NCI-H2227 (cell line): Measurements from ENCODE around the gene REXO1.
"Not testable (repeated sequence)": the region's sequence is repeated elsewhere in the genome, so short reads cannot be mapped to it uniquely, and the experiment has no call there.

Experiments
- DNase-seq: peaks from one replicate; lab custom pipeline; 2025; ENCODE audit not compliant: unreplicated experiment; lab: John Stamatoyannopoulos, UW

Gene REXO1

DNA sequence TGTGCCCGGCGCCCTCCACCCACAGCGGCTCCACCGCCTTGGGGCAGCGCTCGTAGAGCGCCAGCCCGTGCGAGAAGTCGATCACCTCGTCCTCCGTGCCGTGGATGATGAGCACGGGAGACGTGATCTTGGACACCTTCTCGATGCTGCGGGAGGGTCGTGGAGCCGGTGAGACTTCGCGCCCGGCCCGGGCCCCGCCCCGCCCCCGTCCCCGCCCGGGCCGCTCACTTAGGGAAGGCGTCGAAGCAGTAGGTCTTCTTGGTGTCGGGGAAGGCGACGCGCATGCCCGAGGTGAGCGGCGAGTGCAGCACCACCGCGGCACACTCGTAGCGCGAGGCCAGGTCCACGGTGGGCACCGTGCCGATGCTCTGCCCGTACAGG is 29.0 kb upstream of the REXO1 start:
- not testable (repeated sequence) for DNase-seq

- DNase-seq = not testable (repeated sequence)
Measured at GRCh38 chr19:1876496-1877279, 28.4 kb upstream of the REXO1 start.

GRCh38 chr19:1875646-1876495 is 27.6 kb upstream of the REXO1 start:
- DNase-seq = peak; percentile 91

GRCh38 chr19:1875265-1875645 is 27.0 kb upstream of the REXO1 start:
- DNase-seq = not testable (repeated sequence)

DNA sequence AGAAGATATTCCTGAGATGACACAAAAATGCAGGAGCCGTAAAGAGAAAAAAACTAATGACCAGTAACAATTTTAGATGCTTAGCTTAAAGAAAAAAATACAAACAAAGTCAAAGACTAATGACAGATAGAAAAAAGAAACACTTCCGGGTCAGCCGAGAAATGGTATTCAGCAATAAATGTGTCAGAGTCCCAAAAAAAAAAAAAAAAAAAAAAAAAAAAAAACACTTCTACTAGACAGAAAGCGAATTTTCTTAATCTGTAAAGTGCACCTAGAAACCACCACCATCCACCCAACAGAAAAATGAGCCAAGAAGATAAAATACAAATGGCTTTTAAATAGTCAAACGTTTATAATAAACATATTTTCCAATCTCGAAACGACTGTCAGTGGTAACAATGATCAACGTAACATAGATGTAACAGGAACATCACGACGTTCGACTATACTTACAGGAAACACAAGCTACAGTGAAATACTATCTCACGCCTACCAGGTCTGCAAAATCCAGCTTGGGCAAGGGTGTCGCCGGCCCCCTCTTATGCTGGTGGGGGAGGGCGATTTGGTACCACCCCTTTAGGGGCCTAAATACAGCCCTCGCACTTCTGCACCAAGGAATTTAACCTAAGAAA is 26.4 kb upstream of the REXO1 start:
- no peak for DNase-seq

DNA sequence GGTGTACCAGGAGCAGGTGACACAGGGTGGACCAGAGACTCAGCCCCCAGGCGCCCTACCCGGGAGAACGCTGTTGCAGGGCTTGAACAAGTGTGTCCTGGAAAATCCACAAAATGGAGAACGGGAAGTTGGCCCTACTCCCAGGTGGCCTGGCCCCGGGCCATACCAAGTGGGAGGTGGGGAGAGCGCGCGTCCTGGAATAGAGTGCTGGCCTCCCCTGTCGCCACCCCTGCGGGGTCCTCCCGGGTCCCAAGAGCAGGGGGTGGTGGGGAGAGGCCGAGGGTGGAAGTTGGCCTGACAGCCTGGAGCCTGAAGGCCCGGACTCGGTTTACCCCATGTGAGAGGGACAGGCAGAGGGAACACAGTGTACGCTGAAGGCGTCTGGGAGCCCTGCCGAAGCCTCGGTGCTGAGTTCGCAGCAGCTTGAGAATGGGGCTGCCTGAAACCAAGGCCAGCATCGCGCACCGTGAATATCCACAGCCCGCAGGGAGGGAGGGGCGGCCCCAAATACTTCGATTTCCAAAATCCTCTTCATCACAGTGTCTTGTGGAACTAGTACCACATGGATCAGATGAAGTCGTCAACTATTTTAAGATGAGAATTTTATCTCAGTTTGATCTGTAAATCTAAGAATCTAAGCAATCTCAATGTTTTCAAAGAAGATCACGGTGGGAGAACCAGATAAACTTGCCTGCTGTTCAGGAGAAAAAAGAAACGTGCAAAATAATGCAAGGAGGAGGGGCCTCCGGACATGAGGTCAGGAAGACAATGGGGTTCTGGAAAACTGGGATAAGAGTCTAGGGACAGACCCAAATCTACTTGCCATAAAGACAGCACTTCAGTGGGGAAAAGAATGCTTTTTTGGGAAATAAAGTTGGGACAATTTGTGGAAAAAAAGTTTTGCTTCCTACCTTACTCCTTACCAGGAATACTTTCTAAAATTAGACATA is 25.5 kb upstream of the REXO1 start:
- no peak for DNase-seq

GRCh38 chr19:1872807-1873523 is 24.7 kb upstream of the REXO1 start:
- DNase-seq = no peak

GRCh38 chr19:1871630-1872029 is 23.3 kb upstream of the REXO1 start:
- DNase-seq = no peak

DNA sequence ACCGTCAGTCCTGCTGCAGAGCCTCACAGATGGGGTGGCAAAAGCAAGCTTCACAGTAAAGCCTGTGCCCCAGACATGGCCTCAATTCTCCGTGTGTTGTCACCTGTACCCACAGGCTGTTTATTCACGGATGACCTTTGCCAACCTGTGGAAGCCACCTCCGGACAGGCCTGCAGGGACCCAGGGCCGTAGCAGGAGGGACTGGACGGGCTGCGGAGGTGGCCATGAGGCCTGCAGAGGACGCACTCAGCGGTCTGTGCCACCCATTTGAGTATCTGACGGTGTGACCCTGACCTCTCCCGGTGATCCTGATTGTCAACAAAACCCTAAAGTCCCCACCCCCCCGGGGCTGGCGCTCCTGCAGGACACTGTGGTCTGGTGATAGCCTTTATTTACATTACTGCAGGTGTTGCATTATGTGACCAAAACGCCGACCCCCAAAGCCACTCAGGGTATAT is 22.9 kb upstream of the REXO1 start:
- DNase-seq = no peak

DNA sequence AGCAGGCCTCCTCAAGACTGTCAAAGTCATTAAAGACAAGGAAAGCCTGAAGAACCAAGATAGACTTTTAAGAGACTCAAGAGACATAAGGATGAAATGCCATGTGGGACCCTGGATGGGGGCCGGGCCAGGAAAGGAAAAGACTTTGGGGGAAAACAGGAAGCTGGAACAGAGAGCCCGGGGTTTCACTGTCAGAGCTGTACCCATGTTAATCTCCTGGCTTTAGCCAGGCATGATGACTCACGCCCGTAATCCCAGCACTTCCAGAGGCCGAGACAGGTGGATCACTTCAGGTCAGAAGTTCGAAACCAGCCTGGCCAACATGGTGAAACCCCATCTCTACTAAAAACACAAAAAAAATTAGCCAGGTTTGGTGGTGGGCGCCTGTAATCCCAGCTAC is 20.7 kb upstream of the REXO1 start:
- no peak for DNase-seq

GRCh38 chr19:1867349-1867724 is 19.1 kb upstream of the REXO1 start:
- DNase-seq = no peak

- DNase-seq = no peak
Measured at GRCh38 chr19:1866693-1867348, 18.5 kb upstream of the REXO1 start.

GRCh38 chr19:1865172-1866010 is 17.1 kb upstream of the REXO1 start:
- DNase-seq = no peak

DNA sequence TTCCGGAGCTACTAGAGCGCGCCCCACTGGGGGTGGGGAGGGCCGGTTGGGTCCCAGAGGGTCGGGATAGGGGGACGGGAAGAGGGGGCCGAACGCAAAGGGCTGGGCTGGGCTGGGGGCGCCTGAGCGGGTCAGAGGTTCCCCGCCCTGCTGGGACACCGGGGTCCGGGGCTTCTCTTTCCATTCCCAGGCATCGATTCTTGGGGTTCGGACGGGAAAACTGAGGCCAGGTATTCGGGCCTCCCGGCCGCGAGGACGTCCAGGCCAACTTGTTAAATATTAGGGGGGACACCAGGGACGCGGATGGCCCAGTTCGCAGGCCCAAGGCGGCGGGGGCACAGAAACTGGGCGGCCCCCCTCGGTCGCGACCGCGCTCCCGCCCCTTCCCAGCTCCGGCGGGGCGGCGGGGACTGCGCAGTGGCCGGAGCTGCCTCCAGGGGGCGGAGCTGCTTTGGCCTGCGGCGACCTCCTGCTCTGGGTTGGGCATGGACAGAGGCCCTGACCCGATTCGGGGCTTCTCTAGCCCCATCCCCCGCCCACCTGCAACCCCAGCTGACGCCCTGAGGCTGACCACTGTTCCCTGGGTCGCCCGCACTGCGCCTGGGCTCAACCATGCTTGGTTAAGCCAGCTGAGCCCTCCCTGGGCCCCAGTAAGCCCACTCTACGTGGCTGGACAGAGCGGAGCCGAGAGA is 16.3 kb upstream of the REXO1 start:
- peak; percentile 65 for DNase-seq

DNA sequence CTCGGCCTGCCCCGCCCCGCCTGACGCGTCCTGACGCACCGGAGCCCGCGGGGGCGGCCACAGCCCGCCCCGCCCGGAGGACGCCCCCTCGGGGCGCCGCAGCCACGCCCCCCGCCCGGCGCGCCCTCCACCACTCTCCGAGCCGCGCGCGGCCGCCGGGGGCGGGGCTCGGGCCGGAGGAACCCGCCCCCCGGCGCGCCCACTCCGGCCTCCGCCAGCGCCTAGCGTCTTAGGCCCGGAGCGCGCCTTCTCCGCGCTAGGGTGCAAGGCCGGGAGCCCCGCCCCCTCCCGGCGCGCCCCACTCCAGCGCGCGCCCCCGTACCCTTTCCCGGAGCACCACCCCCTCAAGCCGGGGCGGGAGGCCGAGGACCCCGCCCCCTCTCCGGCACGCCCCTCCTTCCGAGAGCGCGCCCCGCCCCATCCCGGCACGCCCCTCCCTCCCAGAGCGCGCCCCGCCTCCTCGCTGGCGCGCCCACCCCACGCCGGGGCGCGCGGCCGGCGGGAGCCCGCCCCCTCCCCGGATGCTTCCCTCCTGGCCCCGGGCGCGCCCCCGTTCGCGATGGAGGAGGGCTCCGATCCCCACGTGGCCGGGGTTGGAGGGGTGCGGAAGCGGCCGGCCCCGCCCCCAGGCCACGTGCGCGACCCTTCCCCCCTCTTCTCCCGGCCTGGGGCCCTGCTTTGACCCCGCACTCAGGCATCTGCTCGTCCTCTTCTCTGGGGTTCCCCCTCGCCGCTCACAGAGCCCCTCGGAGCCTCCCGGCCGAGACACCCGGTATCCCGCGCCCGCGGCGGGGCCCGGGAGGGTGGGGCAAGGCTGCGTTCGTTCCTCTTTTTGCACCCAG is 15.6 kb upstream of the REXO1 start:
- DNase-seq = peak; percentile 96

DNA sequence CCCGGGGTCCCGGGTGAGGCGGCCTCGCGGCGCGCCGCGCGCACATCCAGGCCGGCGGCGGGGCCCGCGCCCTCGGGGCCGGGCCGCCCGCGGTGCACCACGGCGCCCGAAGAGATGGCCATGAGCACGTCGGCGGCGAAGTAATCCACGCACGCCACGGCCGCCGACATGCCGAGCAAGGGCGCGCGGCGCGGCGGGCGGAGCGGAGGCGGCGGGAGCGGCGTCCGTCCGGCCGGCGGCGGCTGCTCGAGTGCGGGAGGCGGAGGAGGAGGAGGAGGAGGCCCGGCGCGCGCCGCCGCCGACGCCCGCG is 15.0 kb upstream of the REXO1 start, which contains the start of gene KLF16:
TSS of gene KLF16 (minus strand) at position 252 of the 310 bp plus-strand sequence. CDS start at position 170, 82 bp downstream.
- no peak for DNase-seq
